Measurements from ENCODE around the gene TEK.

DNA sequence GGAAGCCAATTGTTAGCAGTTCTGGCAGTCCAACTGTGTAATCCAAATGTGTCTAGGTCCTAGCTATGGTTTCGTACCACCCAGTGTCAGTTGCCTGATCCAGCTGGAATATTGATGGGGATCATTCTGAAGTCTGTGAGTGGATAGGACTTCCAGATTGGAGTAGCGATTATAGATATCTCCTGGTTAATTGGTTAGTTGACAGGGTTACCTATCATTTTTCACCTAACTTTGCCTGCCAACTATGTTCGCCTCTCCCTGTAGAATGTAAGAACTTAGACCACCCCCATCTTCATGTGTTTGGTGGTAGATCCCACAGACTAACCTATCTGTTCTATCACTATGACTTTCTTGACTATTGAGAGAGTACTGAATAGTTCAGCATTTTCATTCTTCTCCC is 59.9 kb downstream of the TEK start:
- TF ChIP-seq CTCF (IDR thresholded peaks at IDR 0.05): no peak
- TF ChIP-seq POLR2A (IDR thresholded peaks at IDR 0.05): no peak
